NCI-H2107 treated with DMSO at 0.1 percent for 48 hours (cell line): ENCODE measurements around the gene EML6.

Source experiments
- DNase-seq: peaks from one replicate; lab custom pipeline; 2025; ENCODE audit not compliant: unreplicated experiment; lab: John Stamatoyannopoulos, UW

The EML6 gene

DNA sequence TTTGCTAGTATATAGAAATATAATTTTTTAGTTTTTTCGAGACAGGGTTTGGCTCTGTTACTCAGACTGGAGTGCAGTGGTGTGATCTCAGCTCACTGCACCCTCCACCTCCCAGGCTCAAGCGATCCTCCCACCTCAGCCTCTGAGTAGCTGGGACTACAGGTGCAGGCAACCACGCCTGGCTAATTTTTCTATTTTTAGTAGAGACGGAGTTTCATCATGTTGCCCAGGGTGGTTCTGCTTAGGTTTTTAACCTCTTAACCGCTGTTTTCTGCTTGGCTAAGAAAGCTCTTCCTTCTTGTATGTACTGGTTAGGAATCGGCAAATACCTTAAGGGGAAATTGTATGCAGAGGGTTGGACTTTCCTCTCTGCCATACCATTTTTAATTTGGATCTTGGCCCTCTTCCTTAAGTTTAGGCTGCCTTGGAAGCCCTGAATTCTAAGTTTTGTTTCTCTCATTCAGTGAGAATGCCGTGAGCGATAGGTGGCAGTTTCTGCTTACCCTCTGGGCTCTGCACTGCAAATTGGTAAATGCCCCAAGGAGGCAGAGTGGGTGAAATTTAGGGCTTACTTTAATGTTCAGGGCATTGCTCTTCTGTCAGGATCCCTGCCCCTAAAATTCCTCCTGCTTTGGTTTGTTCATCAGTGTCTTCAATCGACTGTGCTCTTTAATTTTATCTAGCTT lies 32.3 kb downstream of the EML6 start:
- peak; percentile 63 for DNase-seq

- DNase-seq = no peak
Measured at GRCh38 chr2:54757500-54757899, 34.0 kb downstream of the EML6 start.

DNA sequence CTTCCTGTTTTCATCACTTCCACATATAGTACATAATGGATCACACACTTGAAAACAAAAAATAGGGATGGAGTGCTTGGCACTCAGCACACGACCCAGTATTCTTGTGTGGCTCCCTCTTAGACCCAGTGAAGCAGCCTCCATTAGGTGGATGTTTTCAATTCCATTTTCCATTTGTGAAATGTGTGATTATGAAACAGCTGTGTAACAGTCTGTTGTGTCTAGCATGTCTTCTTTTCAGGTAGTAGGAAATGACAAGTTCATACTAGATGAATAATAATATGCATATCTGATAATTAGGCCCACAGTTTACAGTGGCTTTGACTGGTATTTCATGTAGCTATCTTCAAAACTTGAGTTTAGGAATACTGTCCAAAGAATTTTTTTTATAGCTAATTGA lies 35.5 kb downstream of the EML6 start:
- DNase-seq = no peak

DNA sequence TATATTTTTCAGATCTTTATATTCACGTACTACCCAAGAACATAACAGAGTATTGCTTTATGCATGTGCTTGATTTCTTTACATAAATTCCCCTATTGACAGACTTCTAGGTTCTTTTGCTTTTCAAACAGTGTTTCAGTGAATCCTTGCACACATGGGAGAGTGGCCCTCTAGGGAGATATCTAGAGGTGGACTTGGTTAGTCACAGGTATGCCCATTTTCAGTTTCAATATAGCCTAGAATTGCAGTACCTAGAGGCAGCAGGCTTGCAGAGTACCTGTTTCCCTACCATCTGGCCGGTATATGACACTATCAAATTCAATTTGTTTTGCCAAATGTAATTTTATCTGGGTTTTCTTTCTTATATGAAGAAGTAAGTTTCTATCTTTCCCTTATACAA lies 36.8 kb downstream of the EML6 start:
- DNase-seq = no peak

DNA sequence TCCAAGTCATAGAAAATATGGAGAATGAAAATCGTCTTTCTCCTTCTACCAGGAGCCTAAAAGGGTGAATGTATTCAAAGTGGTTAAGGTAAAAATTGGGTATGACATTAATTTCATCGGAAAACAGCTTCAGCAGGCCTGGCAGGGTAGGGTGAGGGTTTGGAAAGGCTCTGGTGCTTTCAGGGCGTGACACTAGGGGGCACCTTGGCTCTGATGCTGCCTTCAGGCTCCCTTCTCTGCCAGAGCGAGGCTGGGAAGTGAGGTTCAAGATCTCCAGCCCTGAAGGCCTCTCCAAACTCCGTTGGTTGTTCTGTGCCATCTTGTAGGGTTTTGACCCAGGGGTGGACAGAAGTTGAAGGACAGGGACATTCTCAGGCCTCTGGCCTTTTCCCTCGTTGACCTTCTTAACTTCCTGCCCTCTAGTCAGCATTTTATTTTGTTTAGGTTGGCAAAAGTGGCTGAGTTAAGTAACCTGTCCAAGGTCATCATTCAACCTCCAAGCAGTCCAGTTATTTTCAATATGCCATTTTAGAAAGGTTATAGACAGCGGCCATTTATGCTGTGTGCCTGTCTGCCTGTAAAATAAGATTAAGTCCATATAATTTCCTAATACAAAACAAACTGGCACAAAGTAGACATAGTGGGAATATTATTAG lies 40.3 kb downstream of the EML6 start:
- DNase-seq = no peak

DNA sequence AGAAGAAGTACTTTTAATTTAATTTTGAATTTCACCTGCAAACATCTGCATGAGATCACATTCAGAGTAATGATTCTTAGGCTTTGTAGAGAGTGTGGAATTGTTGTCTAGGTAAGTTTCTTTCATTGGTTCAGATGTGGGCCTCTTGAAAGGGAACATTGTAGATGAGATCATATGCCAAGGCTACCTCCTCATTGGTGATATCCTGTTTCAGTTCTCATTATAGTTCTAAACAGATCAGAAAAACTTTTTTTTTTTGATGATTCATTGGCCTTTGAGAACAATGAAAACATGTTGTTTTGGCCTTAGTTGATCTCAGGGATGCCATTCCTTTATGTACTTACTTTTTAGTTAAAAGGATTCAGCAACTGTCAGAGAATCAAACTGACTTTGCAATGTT lies 44.5 kb downstream of the EML6 start:
- peak; percentile 41 for DNase-seq

DNA sequence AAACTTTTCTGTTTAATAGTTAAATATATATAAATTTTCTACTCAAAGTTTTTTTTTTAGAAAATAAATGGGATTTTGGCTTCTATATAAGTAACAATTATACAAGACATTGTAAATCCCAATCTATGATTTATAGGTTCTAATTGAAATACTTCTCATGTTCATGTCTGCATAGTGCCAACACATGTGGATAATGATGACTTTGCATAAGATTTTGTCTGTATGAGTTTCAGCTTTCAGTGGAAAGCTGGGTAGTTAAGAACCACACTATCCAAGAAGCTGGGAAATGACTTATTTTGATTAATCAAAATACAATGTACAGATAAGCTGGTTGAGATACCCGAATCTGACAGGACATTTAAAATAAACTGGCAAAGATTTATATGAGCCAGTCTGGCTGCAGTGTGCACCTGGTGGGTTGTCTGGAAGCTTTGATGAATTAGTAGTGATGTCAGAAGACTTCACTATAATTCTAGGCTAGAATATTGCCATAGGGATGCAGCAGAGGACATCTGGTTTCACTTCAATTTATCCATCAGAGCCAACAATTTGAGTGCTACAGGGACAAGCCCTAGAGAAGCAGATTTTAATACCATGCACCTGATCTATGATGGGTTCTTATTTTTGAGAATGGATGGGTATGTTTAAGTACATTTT lies 45.4 kb downstream of the EML6 start:
- no peak for DNase-seq

- DNase-seq = no peak
Measured at GRCh38 chr2:54770211-54770610, 46.7 kb downstream of the EML6 start.

DNA sequence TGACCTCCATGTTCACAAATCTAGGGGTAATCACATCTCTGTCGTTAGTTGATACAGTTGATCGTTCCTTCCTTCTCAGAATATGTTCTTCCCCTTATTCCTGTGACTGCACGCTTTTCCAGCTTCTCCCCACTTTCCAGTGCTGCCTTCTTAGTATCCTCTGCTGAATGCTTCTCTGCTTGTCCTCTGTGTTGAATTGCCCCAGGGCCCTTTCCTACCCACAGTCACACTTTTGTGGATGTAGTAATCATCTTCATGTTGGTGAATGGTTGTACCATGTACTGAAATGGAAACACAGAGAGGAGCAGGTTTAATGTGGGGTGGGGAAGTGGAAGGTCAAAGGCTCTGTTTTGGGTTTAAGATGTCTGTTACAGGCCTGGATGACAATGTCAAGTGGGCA lies 47.2 kb downstream of the EML6 start:
- DNase-seq = no peak

GRCh38 chr2:54771166-54771885 lies 47.9 kb downstream of the EML6 start:
- no peak for DNase-seq

DNA sequence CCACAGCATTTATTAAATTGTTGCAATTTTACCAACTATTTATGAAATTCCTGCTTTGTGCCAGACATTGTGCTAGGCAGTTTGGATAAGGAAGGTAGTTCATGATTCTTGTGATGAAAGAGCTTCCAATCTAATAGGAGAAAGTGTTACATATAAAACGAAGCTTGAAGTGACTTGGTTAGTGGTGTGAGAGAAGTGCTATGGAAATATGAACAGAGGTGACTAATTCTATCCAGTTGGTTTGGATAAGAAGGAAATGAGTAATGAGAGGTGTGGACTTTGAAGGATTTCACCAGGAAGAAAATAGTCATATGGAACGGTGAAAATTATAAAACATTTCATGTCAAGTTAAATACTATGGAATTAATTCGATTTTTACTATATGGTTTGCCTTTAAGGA lies 48.6 kb downstream of the EML6 start:
- no peak for DNase-seq

DNA sequence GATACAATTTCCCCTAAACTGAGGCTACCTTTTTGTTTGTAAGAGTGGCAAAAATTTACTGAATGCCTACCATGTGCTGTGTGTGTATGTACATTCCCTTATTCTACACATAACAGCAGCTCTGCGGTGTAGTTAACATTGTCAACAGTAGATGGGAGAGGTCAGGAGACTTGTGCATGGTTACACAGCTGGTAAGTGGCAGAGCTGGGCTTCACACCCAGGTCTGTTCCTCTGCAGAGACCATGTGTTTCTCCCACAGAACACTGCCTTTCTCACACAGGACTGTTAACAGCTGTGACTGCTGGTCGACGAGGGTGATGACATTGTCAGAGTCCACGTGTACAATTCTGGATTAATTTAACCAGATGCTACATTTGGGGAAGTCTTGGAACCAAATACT lies 49.1 kb downstream of the EML6 start:
- DNase-seq = no peak

DNA sequence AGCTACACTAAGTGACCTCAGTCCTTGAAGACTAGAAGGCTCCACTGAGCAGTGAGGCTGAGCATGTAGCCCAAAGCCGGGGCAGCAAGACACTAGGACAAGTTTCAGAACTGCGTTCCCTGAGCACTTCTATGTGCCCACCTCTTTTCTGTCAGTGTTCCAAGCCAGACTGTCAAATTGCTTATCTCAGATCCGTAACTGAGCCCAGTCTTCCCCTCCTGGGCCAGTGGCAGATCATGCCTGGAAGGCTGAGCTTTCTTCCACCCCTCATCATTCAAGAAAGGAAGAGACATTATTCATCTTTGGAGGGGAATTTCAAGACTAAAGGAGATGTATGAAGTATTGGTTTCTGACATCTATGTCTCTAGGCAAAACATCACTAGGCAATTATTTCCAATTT lies 49.8 kb downstream of the EML6 start:
- DNase-seq = no peak

GRCh38 chr2:54773838-54774237 lies 50.4 kb downstream of the EML6 start:
- DNase-seq = no peak

- DNase-seq = no peak
Measured at GRCh38 chr2:54775710-54776109, 52.2 kb downstream of the EML6 start.

DNA sequence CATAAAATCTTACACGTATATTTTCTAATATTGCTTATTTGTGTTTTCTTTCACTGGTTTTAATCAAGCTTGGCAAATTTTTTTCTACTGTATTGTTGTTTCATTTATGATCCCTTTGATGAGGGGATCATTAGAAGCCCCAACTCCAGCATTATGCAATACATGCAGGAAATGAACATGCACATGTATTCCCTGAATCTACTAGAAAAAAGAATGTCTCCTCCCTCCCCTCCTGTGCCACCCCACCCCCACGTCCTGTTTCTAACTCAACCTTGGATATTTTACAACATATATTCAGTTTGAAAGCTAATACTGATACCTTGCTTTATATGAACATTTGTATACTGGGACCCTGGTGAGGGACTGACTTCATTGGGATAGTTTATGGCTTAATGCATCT lies 53.0 kb downstream of the EML6 start:
- DNase-seq = no peak

DNA sequence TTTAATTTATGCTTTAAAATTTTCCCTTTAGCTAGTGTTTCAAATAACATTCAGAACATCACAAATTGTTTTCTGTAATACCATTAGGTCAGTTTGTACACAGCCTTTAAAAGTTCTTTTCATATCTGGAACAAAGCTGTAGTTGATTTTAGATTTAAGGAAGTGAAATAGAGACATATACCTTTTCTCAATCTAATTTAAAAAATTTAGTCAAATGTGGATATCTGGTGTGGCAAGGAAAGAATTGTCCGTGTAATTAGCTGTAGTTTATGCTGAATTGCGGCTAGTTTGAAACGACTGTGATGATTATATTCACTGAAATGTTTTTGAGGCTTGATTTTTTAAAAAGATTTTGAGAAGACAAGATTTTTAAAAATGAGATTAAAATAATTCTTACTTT lies 59.9 kb downstream of the EML6 start:
- DNase-seq = no peak

DNA sequence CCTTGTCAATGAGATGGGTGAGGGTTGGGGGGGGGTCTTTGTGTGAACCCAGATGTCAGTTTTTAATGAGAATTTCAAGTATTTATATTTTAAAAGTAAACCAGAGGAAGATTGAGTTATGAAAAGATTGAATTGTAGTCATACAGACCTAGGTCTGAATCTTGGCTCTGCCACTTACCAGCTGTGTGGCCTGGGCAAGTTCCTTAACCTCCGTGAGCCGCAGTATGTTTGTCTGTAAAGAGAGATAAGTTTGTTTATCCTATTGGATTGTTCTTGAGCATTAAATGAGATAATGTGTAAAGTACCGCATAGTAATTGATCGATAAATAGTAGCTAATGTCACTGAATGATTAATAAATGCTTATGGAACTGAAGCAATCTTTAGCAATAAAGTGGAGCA lies 63.8 kb downstream of the EML6 start:
- DNase-seq = no peak

DNA sequence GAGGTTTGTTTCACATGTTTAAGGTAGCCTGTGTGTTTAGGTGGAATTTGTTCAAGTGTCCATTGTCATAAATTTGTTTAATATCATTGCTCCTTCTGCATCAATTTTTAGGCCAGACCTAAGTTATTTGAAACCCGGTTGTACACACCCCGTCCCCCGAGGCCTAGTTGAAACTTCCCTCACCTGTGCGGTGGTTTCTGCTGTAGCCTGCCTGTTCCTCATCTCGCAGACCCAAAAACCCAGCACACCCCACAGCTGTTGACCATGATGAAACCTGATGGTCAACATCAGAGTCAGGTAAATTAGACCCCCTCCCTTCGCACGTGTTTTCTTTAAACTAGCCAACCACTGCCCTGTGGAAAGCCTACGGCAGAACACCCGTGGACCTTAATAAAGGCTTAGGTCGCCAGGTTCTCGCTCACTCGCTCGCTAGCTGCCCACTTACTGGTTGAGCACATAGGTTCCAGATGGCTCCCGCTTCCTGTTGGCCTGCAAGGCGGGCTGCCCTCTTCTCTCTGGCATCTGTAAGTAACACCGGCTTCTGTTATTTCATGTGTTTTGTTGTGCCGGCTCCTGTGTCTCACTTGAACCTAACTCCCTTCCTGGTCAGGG lies 64.4 kb downstream of the EML6 start:
- DNase-seq = no peak

- DNase-seq = no peak
Measured at GRCh38 chr2:54789878-54790277, 66.4 kb downstream of the EML6 start.

GRCh38 chr2:54791831-54792230 lies 68.4 kb downstream of the EML6 start:
- no peak for DNase-seq
